Pons (tissue), 1 donor: ENCODE measurements around the gene ITGA7.
"Not testable (repeated sequence)": the region's sequence is repeated elsewhere in the genome, so short reads cannot be mapped to it uniquely, and the experiment has no call there.

ENCODE experiments used
- DNase-seq: peaks from one replicate; pipeline ENCODE4 v3.0.0-alpha.2; 2016; ENCODE audit warnings: low spot score

Gene ITGA7

DNA sequence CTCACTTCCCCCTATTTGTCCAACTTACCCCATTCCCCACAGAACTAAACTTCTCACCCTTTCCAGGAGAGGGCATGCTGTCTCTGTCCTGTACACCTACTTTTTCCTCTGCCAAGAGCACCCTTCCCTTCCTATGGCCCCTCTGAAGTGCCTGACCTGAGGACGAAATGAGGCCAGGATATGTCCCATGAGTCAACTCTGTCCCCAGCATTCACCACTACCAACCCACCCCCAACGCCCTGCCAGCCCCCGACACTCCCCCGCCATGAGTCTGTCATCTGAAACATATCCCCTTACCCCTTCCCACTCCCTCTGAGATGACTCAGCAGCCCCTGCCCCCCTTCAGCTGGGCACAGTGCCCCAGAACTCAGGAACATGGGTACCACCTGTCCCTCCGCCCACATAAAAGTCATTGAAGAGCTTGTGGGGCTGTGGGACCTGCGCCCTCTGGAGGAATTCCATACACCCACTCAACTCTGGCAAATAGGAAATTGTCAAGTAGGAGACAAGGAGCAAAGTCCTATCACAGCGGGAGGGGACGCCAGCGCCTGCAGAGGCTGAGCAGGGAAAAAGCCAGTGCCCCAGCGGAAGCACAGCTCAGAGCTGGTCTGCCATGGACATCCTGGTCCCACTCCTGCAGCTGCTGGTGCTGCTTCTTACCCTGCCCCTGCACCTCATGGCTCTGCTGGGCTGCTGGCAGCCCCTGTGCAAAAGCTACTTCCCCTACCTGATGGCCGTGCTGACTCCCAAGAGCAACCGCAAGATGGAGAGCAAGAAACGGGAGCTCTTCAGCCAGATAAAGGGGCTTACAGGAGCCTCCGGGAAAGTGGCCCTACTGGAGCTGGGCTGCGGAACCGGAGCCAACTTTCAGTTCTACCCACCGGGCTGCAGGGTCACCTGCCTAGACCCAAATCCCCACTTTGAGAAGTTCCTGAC lies 26.3 kb downstream of the ITGA7 start:
- peak; percentile 22 for DNase-seq

DNA sequence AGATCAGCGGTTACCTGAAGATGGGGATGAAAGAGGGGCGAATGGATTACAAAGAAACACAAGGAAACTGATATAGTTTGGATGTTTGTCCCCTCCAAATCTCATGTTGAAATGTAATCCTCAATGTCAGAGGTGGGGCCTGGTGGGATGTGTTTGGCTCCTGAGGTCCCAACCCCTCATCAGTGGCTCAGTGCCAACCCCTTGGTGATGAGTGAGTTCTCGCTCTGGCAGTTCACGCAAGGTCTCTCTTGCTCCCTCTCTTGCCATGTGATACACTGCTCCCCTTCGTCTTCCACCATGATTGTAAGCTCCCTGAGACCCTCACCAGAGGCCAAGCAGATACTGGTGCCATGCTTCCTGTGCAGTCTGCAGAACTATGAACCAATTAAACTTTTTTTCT lies 28.0 kb downstream of the ITGA7 start:
- no peak for DNase-seq

GRCh38 chr12:55676707-55677106 lies 31.0 kb downstream of the ITGA7 start:
- DNase-seq = peak; percentile 30

DNA sequence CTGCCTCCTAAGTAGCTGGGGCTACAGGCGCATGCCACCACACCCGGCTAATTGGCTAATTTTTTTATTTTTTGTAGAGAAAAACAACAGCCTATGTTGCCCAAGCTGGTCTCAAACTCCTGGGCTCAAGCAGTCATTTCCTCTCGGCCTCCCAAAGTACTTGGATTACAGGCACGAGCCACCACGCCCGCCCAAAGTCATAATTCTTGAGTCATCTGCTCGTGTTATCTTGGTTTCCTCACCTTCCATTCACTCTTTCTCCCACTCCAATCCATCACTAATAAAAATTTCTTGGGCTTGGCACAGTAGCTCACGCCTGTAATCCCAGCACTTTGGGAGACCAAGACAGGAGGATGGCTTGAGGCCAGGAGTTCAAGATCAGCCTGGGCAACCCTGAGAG lies 32.0 kb downstream of the ITGA7 start:
- DNase-seq = no peak

DNA sequence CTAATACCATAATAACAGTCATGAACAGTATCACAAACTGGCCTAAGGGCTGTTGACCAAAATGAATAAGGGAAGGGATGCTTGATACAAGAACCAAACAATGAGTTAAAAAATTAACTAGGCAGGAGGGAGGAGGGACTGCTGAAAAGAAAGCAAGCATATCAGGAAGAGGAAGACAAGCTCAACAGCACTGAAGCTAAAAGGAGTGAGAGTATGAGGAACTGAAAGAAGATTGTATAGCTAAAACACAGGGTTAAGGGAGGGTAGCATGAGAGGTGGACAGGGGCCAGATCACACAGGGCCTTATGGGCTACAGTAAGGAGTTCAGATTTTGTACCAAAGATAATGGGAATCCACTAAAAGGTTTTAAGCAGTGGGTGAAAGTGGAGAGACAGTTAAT lies 34.1 kb downstream of the ITGA7 start:
- DNase-seq = peak; percentile 66

- no peak for DNase-seq
Measured at GRCh38 chr12:55671746-55672145, 36.0 kb downstream of the ITGA7 start.

DNA sequence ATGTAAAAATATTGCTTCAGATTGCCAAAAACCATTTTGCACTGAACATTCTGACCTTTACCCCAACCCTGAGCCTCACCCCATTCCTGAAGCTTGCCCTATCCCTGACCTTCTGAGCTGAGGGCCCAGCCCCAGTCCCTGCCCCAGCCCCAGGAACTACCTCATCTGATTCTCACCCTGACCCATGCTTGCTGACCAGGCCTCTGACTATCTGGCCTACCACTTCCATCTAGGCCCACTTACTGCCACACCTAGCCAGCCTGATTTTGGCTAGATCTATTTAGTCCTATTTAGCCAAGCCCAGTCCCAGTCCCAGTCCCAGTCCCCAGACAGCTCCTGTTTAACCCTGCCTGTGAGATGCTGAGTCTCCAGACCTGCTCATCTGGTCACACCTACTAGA lies 37.4 kb downstream of the ITGA7 start:
- no peak for DNase-seq

DNA sequence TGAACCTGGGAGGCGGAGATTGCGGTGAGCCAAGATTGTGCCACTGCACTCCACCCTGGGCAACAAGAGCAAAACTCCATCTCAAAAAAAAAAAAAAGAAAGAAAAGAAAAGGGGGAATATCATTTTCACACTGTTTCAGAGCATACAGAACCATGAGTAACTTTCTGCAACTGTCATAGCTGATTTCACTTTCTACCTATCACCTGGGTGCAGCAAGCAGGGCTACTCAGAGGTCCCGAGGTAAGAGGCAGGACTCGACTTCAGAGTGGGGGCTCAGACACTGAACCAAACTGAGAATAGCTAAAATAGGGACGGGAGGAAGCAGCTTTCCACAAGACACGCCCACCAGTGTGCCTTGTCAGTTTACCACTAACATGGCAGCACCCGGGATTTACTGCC lies 41.2 kb downstream of the ITGA7 start:
- no peak for DNase-seq

GRCh38 chr12:55664826-55665225 lies 42.9 kb downstream of the ITGA7 start:
- no peak for DNase-seq

DNA sequence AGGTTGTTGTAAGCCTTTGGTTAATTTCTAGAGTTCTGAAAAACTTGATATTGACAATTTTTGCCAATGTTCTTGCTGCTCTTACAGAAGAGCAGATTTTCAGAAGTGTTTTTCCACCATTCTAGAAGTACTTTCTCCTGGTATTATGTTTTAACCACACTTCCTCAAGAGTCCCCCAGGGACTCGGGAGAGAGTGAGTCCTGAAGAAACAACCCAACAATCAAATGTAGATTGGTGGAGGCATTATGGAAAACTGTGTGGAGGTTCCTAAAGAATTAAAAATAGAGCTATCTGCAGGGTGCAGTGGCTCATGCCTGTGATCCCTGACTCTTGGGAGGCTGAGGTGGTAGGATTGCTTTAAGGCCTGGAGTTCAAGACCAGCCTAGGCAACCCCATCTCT lies 44.3 kb downstream of the ITGA7 start:
- DNase-seq = no peak

DNA sequence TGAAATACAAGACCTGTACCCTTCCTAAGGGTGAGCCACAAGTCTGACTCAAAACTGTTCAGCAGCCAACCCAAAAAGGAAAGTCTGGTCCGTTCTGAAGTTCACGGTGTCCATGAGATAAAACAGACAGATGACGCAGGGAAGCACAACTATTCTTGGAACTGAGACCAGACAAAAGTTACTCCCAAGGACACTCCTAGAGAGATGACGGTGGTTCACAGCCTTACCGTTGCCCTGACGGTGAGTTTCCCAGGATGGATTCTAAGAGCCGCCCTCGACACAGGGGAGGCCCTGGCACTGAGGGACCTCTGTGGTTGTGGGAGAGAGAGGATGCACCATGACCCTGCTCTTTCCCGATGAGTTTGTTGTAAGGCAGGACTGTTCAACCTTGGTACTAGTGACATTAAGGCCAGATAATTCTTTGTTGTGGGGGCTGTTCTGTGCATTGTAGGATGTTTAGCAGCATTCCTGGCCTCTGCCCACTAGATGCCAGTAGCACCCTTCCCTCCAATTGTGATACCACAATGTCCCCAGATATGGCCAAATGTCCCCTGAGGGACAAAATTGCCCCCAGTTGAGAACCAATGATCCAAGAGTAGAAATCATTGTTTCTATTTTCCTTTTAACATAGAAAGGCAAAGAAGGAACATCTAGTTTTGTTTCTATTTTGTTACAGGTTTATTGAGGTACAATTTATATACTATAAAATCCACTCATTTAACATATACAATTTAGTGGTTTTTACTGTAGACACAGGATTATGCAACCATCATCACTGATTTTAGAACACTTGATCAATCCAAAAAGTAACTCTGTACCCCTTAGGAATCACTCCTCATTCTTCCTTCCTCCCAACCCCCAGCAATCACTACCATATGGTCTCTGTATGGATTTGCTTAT lies 48.0 kb downstream of the ITGA7 start:
- DNase-seq = peak; percentile 40

DNA sequence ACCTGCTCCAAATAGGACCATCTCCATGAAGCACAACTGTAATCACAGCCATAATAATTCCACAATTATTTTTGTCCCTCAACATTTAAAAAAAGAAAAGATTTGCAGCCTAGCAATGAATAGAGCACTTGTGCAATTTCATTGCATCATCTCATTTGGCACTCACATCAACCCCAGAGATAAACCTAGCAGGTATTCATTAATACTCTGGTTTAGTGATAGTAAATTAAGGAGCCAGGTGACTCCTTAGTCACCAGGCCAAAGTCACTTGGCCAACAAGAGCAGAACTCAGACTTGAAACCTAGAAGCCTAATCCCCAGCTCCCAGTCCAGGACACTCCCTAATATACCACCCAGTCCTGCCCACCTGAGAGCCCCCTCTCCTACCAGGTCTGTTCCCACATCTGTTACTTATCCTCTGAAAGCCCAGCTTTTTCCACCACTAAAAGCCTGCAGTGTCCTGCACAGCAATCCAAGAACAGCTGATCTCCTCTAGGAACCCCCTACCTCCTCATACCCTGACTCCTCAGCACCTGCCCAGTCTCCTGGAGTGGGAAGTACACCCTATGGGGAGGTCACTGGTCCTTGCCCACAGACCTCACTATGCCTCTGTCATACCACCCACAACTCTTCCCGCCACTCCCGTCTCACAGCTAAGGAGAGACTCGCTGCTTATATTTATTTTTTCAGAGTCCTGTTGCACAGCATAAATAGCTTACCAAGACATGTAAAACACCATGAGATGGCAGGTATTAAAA lies 48.9 kb downstream of the ITGA7 start:
- DNase-seq = no peak

GRCh38 chr12:55658212-55658611 lies 49.5 kb downstream of the ITGA7 start:
- DNase-seq = no peak

DNA sequence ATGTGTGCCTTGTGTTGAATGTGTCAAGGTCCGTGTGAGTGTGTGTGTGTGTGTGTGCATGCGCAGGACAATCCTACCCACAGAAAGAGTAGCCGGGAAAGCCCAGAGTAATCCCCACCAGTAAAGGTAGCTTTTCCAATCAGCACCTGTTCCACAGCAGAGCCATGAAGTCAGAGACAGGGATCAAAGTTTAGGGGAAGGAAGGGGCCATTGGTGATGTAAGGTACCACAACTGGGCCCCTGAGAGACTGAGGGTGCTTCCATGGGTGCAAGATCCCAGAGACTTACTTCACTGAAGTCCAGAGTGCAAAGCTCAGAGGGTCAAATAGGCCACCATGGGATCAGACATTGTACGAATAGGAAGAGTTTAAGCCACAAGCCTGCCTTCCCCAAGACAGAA lies 50.5 kb downstream of the ITGA7 start:
- DNase-seq = no peak

DNA sequence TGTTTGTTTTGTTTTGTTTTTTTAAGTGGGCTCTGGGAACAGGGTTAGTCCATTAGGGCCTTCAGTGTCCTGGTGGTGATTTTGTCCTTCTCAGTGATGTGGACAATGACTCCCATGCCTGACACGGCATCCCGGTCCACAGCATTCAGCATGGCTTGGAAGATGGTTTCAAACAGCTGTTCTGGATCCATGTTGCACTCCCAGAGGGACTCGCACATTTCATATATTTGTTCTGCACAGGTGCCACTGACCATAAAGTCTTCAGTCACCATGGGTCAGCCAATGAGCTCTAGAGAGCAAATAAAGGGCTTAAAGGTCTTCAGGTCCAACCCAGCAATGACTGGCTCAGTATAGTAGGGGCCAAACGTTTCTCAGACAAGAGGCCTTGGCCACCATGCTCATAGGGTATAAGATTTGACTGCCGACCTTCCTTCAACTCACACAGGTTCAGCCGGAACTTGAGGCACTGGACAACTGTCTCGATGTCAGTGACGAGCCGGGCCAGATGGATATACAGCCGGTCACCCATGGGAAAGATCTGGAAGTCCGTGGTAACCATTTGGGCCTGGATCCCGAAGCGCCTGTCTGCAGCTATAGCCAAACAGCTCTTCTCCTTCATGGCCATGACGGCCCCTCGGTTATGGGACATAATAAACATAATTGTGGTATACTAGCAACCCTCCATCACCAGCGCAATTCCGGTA lies 53.0 kb downstream of the ITGA7 start:
- DNase-seq = no peak

- DNase-seq = no peak
Measured at GRCh38 chr12:55653031-55653430, 54.7 kb downstream of the ITGA7 start.

- no peak for DNase-seq
Measured at GRCh38 chr12:55652352-55652751, 55.4 kb downstream of the ITGA7 start.

DNA sequence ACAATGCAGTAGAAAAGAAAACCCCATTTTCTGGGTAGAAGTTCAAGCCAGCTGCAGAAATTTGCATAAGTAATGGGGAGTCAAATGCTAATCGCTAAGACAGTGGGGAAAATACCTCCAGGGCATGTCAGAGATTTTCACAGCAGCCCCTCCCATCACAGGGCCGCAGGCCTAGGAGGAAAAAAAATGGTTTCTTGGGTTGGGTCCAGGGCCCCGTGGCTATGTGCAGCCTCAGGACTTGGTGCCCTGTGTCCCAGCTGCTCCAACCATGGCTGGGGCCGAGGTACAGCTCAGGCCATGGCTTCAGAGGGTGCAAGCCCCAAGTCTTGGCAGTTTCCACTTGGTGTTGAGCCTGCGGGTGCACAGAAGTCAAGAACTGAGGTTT lies 56.4 kb downstream of the ITGA7 start:
- DNase-seq = no peak

DNA sequence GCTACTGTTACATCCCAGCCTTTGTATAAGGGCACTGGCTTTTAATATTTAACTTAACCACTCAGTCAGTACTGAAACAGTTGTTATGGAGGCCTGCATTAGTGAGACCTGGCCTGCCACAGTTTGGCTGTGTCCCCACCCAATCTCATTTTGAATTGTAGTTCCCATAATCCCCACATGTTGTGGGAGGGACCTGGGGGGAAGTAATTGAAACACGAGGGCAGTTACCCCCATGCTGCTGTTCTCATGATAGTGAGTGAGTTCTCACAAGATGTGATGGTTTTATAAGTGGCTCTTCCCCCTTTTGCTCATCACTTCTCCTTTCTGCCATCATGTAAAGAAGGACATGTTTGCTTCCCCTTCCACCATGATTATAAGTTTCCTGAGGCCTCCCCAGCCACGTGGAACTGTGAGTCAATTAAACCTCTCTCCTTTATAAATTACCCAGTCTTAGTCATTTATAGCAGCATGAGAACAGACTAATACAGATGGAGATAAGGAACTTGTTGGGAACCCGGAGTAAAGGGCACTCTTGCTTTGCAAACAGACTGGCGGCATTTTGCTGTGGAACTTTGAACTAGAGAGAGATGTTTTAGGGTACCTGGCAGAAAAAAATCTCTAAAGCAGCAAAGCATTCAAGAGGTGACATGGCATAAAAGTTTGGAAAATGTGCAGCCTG lies 56.9 kb downstream of the ITGA7 start:
- DNase-seq = not testable (repeated sequence)

DNA sequence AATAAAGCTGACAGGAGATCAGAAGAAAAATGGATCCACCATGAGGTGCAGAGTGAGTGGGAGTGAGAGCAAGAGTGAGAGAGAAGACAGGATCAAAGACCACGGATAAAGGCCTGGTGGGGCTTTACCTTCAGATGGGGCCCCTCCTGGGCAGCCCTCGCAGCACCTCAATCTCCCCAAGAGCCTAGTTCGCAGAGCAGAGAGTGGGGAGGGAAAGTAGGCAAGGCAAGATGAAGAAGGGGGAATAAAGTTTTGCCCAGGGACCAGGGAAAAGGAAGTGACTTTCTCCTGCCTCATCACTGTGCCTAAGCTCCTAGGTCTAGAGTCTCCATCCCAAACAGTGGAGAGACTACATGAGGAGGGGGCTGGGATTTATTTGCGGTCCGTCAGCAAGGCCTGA lies 60.7 kb downstream of the ITGA7 start:
- DNase-seq = no peak

GRCh38 chr12:55644591-55644990 lies 63.1 kb downstream of the ITGA7 start:
- DNase-seq = no peak
